ENCODE results near the gene CACNA2D2.

- no peak for TF ChIP-seq POLR2A (IDR thresholded peaks at IDR 0.05)
- TF ChIP-seq CTCF (IDR thresholded peaks at IDR 0.05) = no peak
These were observed 18.7 kb downstream of the CACNA2D2 start for GRCh38 chr3:50484722-50485121.
